ENCODE results near the gene KCNQ1.

DNA sequence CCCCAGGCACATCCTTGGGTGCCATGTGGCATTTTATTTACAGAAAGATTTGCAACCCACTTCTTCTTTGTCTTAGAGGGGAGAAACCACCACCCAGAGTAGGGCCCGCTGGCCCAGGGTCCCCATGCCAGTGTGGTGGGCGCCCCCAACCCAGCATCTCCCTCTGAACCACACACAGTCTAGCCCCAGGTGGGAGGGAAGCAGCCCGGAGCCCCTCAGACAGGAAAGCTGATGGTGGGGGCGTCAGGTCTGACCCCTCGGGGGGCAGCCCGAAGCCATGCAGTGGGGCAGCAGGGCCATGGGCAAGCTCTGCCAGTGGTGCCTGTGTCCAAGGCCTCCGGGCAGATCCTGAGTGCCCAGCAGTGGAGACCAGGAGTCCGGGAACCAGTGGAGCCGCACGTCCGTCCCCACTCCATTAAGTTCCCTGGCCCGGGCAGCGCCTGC, 12.2 kb upstream of the KCNQ1 start:
- TF ChIP-seq, protein P1, sequence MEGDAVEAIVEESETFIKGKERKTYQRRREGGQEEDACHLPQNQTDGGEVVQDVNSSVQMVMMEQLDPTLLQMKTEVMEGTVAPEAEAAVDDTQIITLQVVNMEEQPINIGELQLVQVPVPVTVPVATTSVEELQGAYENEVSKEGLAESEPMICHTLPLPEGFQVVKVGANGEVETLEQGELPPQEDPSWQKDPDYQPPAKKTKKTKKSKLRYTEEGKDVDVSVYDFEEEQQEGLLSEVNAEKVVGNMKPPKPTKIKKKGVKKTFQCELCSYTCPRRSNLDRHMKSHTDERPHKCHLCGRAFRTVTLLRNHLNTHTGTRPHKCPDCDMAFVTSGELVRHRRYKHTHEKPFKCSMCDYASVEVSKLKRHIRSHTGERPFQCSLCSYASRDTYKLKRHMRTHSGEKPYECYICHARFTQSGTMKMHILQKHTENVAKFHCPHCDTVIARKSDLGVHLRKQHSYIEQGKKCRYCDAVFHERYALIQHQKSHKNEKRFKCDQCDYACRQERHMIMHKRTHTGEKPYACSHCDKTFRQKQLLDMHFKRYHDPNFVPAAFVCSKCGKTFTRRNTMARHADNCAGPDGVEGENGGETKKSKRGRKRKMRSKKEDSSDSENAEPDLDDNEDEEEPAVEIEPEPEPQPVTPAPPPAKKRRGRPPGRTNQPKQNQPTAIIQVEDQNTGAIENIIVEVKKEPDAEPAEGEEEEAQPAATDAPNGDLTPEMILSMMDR (IDR thresholded peaks at IDR 0.05) = no peak
- no peak for TF ChIP-seq POLR2A (IDR thresholded peaks at IDR 0.05)
- TF ChIP-seq EP300 (IDR thresholded peaks at IDR 0.05) = no peak
